ENCODE measurements around the gene DENND1A. TPM values are rescaled to one million over a fixed set of nuclear protein-coding genes. Genes with fewer than 3 reads are reported as not detected.

The DENND1A gene
- total and polyA plus RNA-seq, 2 of the 13 experiments (the other 11 are each of a cell fraction or from before 2014, with no cell fraction given): 14.8 to 30.1 TPM

DNA sequence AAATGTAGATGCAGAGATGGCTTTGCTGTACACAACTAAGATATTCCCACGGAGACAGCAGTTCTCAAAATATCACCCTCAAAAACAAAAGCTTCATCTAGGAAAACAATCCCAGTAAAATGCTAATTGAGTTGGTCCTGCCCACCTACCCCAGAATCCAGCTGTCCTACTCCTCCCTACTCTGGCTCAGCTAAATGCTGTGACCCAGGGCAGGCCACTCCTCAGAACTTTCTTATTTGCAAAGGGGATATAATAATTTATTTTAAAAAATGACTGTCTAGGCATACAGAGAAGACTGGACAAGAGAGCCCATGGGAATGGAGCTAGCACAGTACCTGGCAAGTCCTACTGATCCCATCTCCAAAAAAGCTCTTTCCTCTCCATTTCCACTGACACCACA is 411.6 kb downstream of the DENND1A start (continued):
- TF ChIP-seq ZNF644 (CRISPR knock-in tag; IDR thresholded peaks at IDR 0.05; ENCODE audit: low read depth) (no peak), RFX1 (IDR thresholded peaks at IDR 0.05) (no peak), CHD2 (IDR thresholded peaks at IDR 0.05; ENCODE audit: low read depth, low read length) (no peak), ZNF121 (CRISPR knock-in tag; IDR thresholded peaks at IDR 0.05) (no peak)

DNA sequence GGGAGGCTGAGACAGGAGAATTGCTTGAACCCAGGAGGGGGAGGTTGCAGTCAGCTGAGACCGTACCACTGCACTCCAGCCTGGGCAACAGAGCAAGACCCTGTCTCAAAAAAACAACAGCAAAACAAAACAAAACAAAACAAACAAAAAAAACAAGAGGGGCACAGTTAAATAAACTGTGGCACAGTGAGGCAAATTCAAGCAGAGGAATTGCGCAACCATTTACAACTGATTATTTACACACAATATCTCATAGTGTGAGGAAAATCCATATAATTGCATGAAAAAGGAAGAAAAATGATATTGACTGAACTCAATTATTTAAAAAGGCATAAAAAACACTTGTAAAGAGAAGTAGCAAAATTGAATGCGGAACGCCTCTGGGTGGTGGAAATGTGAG is 412.4 kb downstream of the DENND1A start:
- Histone ChIP-seq H3K4me3 (replicated peaks in 1 of 3; ENCODE audit: insufficient read depth in 1 of 3, low read depth in 2 of 3, low read length in 3 of 3) (no peak overlapping the region), H3K9me3 (ENCODE audit: low read length) (no peaks in the 10 kb centered on the region), H3K4me2 (ENCODE audit: low read depth, low read length) (no peak overlapping the region), H3K9ac (ENCODE audit: insufficient read depth, low read depth, low read length) (no peak overlapping the region), H3K4me1 (ENCODE audit: insufficient read depth, low read length) (no peaks in the 10 kb centered on the region), H4K20me1 (ENCODE audit: insufficient read depth, low read length) (no peaks in the 10 kb centered on the region), H3K36me3 (replicated peaks in 1 of 2; ENCODE audit: control insufficient read depth in 1 of 2, insufficient read depth in 2 of 2, low read length in 2 of 2) (peaks cover 2 to 10% of the 10 kb centered on the region in 2 experiments; a peak in 2 of 5 replicates), H3K27me3 (ENCODE audit: control insufficient read depth in 1 of 2, insufficient read depth in 2 of 2, low read length in 2 of 2) (no peaks in the 10 kb centered on the region), H2AFZ (ENCODE audit: low read length) (no peak overlapping the region), H3K27ac (ENCODE audit: extremely low read length, insufficient read depth, low read length) (no peak overlapping the region), H3K79me2 (ENCODE audit: insufficient read depth, low read length) (no peaks in the 10 kb centered on the region)
- ChIA-PET CTCF (ENCODE audit: low intra/inter-chr PET ratio, low total read pairs) (no interaction called here), POLR2A (no interaction called here)
- DNase-seq (ENCODE audit: low spot score): no peak
- intact Hi-C loops (cut with micrococcal nuclease; ENCODE audit: unreplicated experiment) (no loop called here), in situ Hi-C loops (cut with HindIII; ENCODE audit: extremely low pct_ligation_motif_present, low pct_unique_long_range_greater_than_20kb) (no loop called here)
- BruUV-seq (replicated peaks): no TSS peak
- TF ChIP-seq, protein P1, sequence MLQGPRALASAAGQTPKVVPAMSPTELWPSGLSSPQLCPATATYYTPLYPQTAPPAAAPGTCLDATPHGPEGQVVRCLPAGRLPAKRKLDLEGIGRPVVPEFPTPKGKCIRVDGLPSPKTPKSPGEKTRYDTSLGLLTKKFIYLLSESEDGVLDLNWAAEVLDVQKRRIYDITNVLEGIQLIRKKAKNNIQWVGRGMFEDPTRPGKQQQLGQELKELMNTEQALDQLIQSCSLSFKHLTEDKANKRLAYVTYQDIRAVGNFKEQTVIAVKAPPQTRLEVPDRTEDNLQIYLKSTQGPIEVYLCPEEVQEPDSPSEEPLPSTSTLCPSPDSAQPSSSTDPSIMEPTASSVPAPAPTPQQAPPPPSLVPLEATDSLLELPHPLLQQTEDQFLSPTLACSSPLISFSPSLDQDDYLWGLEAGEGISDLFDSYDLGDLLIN (CRISPR knock-in tag; IDR thresholded peaks at IDR 0.05; ENCODE audit: borderline replicate concordance): no peak
- TF ChIP-seq FOXP1 (IDR thresholded peaks at IDR 0.05) (no peak), FOXP1 (CRISPR knock-in tag; IDR thresholded peaks at IDR 0.05) (peak; percentile 19; the same call in 1 of the 2 replicates), SOX6 (IDR thresholded peaks at IDR 0.05) (no peak), SOX6 (CRISPR knock-in tag; IDR thresholded peaks at IDR 0.05) (0 out of 2 replicates have a peak, but pooled peaks have one; percentile 14), ZNF121 (CRISPR knock-in tag; IDR thresholded peaks at IDR 0.05) (0 out of 2 replicates have a peak, but pooled peaks have one; percentile 49), CEBPB (IDR thresholded peaks at IDR 0.05; ENCODE audit: borderline replicate concordance, low read depth, low read length) (peak; percentile 90), SAFB2 (CRISPR knock-in tag; IDR thresholded peaks at IDR 0.05; ENCODE audit: borderline replicate concordance, low read depth) (no peak), FOXA3 (CRISPR knock-in tag; IDR thresholded peaks at IDR 0.05) (no peak), RORA (CRISPR knock-in tag; IDR thresholded peaks at IDR 0.05) (no peak), CEBPG (CRISPR knock-in tag; IDR thresholded peaks at IDR 0.05) (peak; percentile 81), REST (IDR thresholded peaks at IDR 0.05; ENCODE audit: borderline replicate concordance in 1 of 2, low read depth in 1 of 2, low read length in 2 of 2) (no peak)
- no peak for ATAC-seq
- FAIRE-seq: no peak
- WGBS (ENCODE audit: low lambda C conversion rate): 95% methylated on average over 4 of the region's 4 CpGs
